ENCODE results near the gene NEAT1. TPM values are rescaled to one million over a fixed set of nuclear protein-coding genes. Genes with fewer than 3 reads are reported as not detected.
"Not testable (repeated sequence)": the region's sequence is repeated elsewhere in the genome, so short reads cannot be mapped to it uniquely, and the experiment has no call there.

The NEAT1 gene
- total and polyA plus RNA-seq, 12 donors = 20.9 to 6,838 (median 335) TPM

DNA sequence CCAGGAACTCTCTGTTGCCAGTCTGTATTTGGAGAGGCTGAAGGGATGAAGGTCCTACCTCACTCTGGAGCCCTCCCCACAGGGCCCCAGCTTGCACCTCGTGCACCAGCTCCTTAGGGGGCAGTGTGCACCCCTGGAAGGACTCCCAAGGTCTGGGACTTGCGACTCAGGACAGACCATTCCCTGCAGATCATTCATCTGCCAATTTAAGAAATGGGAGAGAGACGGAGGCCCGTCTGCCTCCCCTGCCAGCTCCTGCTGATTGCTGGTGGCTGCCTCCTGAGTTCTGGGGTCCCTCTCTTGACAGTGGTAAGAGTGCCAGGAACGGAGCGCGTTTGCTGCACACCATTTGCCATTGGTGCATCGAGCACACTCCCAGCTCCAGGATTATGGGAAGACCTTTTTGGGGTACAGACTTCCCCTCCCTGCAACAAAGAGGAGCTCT lies 48.9 kb downstream of the NEAT1 start:
- DNase-seq = peak; percentile 75 to 92 (median 88)
- peak; percentile 27 to 66 (median 52) for TF ChIP-seq CTCF (IDR thresholded peaks at IDR 0.05)
- no peak for TF ChIP-seq POLR2A (IDR thresholded peaks at IDR 0.05)
- intact Hi-C loops (cut with DNase I) = no loop called here
- no peaks in the 10 kb centered on the region for H3K36me3 ChIP-seq (replicated peaks in 1 of 2)
- WGBS, 4 donors = 0 to 32% (median 25%) methylated on average over 4 to 8 of the region's 8 CpGs
- no peaks in the 10 kb centered on the region for H3K9me3 ChIP-seq (replicated peaks in 1 of 3)
- H3K4me1 ChIP-seq (replicated peaks in 1 of 2) = peaks cover 16 to 32% of the 10 kb centered on the region in 2 donors
- H3K4me3 ChIP-seq = peak overlapping the region in 1 of 4 donors; percentile 37
- peak overlapping the region; percentile 91 to 98 (median 93) for H3K27ac ChIP-seq
- no peaks in the 10 kb centered on the region for H3K27me3 ChIP-seq

GRCh38 chr11:65472588-65473277 lies 50.1 kb downstream of the NEAT1 start:
- peak overlapping the region in 1 of 4 donors; percentile 30 for H3K4me3 ChIP-seq
- WGBS, 4 donors = 71 to 76% (median 74%) methylated on average over 14 of the region's 14 CpGs
- H3K27me3 ChIP-seq; H3K9me3 ChIP-seq (replicated peaks in 1 of 3); H3K36me3 ChIP-seq (replicated peaks in 1 of 2); intact Hi-C loops (cut with DNase I): not testable (repeated sequence)
- peak in 1 of 7 donors; percentile 34 for DNase-seq
- peaks cover 19 to 38% of the 10 kb centered on the region in 2 donors for H3K4me1 ChIP-seq (replicated peaks in 1 of 2)
- H3K27ac ChIP-seq = peak overlapping the region; percentile 91 to 98 (median 93)

DNA sequence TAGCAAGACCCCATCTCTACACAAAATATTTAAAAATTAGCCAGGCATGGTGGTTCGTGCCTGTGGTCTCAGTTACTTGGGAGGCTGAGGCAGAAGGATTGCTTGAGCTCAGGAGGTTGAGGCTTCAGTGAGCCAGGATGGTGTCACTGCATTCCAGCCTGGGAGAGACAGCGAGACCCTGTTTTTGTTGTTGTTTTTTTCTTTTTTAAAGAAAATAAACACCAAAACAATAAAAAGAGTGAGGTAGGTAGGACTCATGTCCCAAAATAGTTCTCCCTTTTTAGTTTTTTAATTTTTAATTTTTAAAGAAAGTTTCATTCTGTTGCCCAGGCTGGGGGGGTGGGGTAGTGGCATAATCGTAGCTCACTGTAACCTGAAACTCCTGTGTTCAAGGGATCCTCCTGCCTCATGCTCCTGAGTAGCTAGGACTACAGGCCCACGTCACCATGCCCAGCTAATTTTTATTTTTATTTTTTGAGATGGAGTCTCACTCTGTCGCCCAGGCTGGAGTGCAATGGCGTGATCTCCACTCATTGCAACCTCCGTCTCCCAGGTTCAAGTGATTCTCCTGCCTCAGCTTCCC lies 50.8 kb downstream of the NEAT1 start:
- H3K9me3 ChIP-seq (replicated peaks in 1 of 3) = no peaks in the 10 kb centered on the region
- peak overlapping the region; percentile 91 to 98 (median 93) for H3K27ac ChIP-seq
- intact Hi-C loops (cut with DNase I) = no loop called here
- H3K4me1 ChIP-seq (replicated peaks in 1 of 2) = peaks cover 25 to 45% of the 10 kb centered on the region in 2 donors
- no peaks in the 10 kb centered on the region for H3K27me3 ChIP-seq
- no peaks in the 10 kb centered on the region for H3K36me3 ChIP-seq (replicated peaks in 1 of 2)
- no peak for DNase-seq
- 82 to 92% (median 86%) methylated on average over 7 of the region's 7 CpGs for WGBS, 4 donors
- no peak overlapping the region for H3K4me3 ChIP-seq
- TF ChIP-seq POLR2A (IDR thresholded peaks at IDR 0.05) (no peak), CTCF (IDR thresholded peaks at IDR 0.05) (no peak)

DNA sequence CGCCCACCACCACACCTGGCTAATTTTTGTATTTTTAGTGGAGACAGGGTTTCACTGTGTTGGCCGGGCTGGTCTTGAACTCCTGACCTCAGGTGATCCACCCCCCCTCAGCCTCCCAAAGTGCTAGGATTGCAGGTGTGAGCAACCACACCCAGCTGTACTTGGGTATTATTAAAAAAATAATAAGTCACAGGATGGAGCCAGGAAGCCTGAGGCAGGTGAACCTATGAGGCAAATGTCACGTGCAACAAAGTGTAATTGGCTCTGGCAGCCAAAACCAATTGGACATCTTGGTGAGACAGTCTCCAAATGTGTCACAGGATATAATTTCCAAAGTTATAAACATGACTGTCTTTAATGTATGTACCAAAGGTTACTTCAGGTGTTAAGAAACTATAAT lies 52.3 kb downstream of the NEAT1 start:
- intact Hi-C loops (cut with DNase I) = no loop called here
- Histone ChIP-seq H3K27me3 (no peaks in the 10 kb centered on the region), H3K27ac (peak overlapping the region in 2 of 5 donors; percentile 23 to 42), H3K36me3 (replicated peaks in 1 of 2) (no peaks in the 10 kb centered on the region), H3K9me3 (replicated peaks in 1 of 3) (no peaks in the 10 kb centered on the region), H3K4me1 (replicated peaks in 1 of 2) (peaks cover 40 to 60% of the 10 kb centered on the region in 2 donors), H3K4me3 (no peak overlapping the region)
- no peak for DNase-seq
- WGBS, 4 donors = 86 to 92% (median 90%) methylated on average over 3 of the region's 3 CpGs
- TF ChIP-seq CTCF (IDR thresholded peaks at IDR 0.05) (no peak), POLR2A (IDR thresholded peaks at IDR 0.05) (no peak)
